M059J (cell line): ENCODE measurements around the gene SHROOM3. TPM values are rescaled to one million over a fixed set of nuclear protein-coding genes. Genes with fewer than 3 reads are reported as not detected.
A peak's percentile ranks its signal among the peaks of the same experiment; 100 is the strongest.
"Not testable (repeated sequence)": the region's sequence is repeated elsewhere in the genome, so short reads cannot be mapped to it uniquely, and the experiment has no call there.

ENCODE experiments used
- DNase-seq: peaks from one replicate; pipeline ENCODE4 v3.0.0-alpha.2; 2012; ENCODE audit warnings: low read depth
- total RNA-seq: library from RNA; depleted of rRNA; stranded (reverse); fragments of >200 nt; shearing (Covaris generic); gene quantifications from 2 replicates; pipeline ENCODE4 v1.2.3, GENCODE V29; 2014

Gene SHROOM3
- total RNA-seq, 1 experiment from 2014 or later, result 15.7 TPM

- DNase-seq, result no peak
Observed at GRCh38 chr4:76718831-76719230, 283.8 kb downstream of the SHROOM3 start.

GRCh38 chr4:76720121-76720520 is 285.1 kb downstream of the SHROOM3 start:
- no peak for DNase-seq

- not testable (repeated sequence) for DNase-seq
Observed at GRCh38 chr4:76722146-76722545, 287.1 kb downstream of the SHROOM3 start.

GRCh38 chr4:76722838-76723237 is 287.8 kb downstream of the SHROOM3 start:
- no peak for DNase-seq

GRCh38 chr4:76723373-76723772 is 288.3 kb downstream of the SHROOM3 start:
- peak; percentile 12 for DNase-seq

GRCh38 chr4:76723924-76724323 is 288.9 kb downstream of the SHROOM3 start:
- DNase-seq, result peak; percentile 56

- peak; percentile 14 for DNase-seq
Observed at GRCh38 chr4:76725039-76725438, 290.0 kb downstream of the SHROOM3 start.

GRCh38 chr4:76726176-76726575 is 291.1 kb downstream of the SHROOM3 start:
- DNase-seq, result peak; percentile 7

GRCh38 chr4:76726631-76727030 is 291.6 kb downstream of the SHROOM3 start:
- no peak for DNase-seq

GRCh38 chr4:76727934-76728333 is 292.9 kb downstream of the SHROOM3 start:
- DNase-seq, result not testable (repeated sequence)

- DNase-seq, result no peak
Observed at GRCh38 chr4:76729460-76729859, 294.4 kb downstream of the SHROOM3 start.

- no peak for DNase-seq
Observed at GRCh38 chr4:76729980-76730379, 295.0 kb downstream of the SHROOM3 start.

- no peak for DNase-seq
Observed at GRCh38 chr4:76732246-76732645, 297.2 kb downstream of the SHROOM3 start.

GRCh38 chr4:76733068-76733771 is 298.2 kb downstream of the SHROOM3 start:
- DNase-seq, result peak; percentile 14

GRCh38 chr4:76736414-76736813 is 301.4 kb downstream of the SHROOM3 start:
- no peak for DNase-seq

GRCh38 chr4:76737180-76737579 is 302.2 kb downstream of the SHROOM3 start:
- DNase-seq, result no peak

GRCh38 chr4:76737771-76738085 is 302.7 kb downstream of the SHROOM3 start:
- DNase-seq, result no peak

GRCh38 chr4:76738086-76738931 is 303.3 kb downstream of the SHROOM3 start:
- peak; percentile 84 for DNase-seq

GRCh38 chr4:76740192-76740591 is 305.2 kb downstream of the SHROOM3 start:
- no peak for DNase-seq

- no peak for DNase-seq
Observed at GRCh38 chr4:76740866-76741662, 306.0 kb downstream of the SHROOM3 start.

- DNase-seq, result no peak
Observed at GRCh38 chr4:76741663-76742020, 306.6 kb downstream of the SHROOM3 start.

- peak; percentile 43 for DNase-seq
Observed at GRCh38 chr4:76744241-76744921, 309.4 kb downstream of the SHROOM3 start.
